ENCODE results near the gene EYA2. TPM values are rescaled to one million over a fixed set of nuclear protein-coding genes. Genes with fewer than 3 reads are reported as not detected.

Gene EYA2
- total RNA-seq, 1 donor: 17.7 TPM

DNA sequence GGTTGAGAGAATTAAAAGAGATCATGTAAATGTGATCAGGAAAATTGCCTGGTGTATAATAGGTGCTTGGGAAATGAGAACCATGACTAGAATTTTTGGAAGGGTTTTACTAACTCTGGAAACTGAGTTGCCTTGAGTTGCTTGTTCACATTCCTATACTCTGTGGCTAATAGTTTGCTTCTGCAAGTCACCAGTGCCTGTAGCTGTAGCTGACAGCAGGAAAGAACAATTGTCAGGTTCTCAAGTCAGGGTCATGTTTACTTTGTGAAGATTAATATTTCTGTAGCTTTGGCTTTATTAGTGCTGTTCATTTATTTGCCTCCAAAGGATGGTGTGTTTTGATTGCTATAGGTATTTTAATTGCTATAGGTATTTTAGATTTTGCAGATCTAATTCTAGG is 86.5 kb downstream of the EYA2 start:
- Histone ChIP-seq H3K36me3 (ENCODE audit: insufficient read depth, low read length) (no peaks in the 10 kb centered on the region), H4K20me1 (ENCODE audit: insufficient read depth, low read length) (no peaks in the 10 kb centered on the region)

GRCh38 chr20:46983466-46983865 is 88.8 kb downstream of the EYA2 start:
- H3K4me3 ChIP-seq (ENCODE audit: insufficient read depth, low read length): no peak overlapping the region
- H3K4me2 ChIP-seq (ENCODE audit: insufficient read depth, low read length): no peak overlapping the region
- H4K20me1 ChIP-seq (ENCODE audit: insufficient read depth, low read length): no peaks in the 10 kb centered on the region
- TF ChIP-seq CTCF (IDR thresholded peaks at IDR 0.05; ENCODE audit: extremely low read depth, low read depth, low read length): no peak
- H2AFZ ChIP-seq (ENCODE audit: low read length): no peak overlapping the region
- H3K36me3 ChIP-seq (ENCODE audit: insufficient read depth, low read length): no peaks in the 10 kb centered on the region
- peaks cover 8% of the 10 kb centered on the region for H3K4me1 ChIP-seq (ENCODE audit: insufficient read depth, low read length)
- no peak for DNase-seq (ENCODE audit: insufficient read length, low spot score, missing footprints)
- no peaks in the 10 kb centered on the region for H3K27me3 ChIP-seq (ENCODE audit: insufficient read depth, low read length)
- no peaks in the 10 kb centered on the region for H3K9me3 ChIP-seq (ENCODE audit: low read depth, low read length)
- no peak overlapping the region for H3K27ac ChIP-seq (ENCODE audit: low read depth, low read length)
- H3K79me2 ChIP-seq (ENCODE audit: insufficient read depth, low read length): no peaks in the 10 kb centered on the region

More for the DNA sequence above, 86.5 kb downstream of the EYA2 start:
- no peaks in the 10 kb centered on the region for H3K79me2 ChIP-seq (ENCODE audit: insufficient read depth, low read length)
- H2AFZ ChIP-seq (ENCODE audit: low read length): no peak overlapping the region
- peaks cover 8% of the 10 kb centered on the region for H3K4me1 ChIP-seq (ENCODE audit: insufficient read depth, low read length)
- H3K27me3 ChIP-seq (ENCODE audit: insufficient read depth, low read length): no peaks in the 10 kb centered on the region
- no peaks in the 10 kb centered on the region for H3K9me3 ChIP-seq (ENCODE audit: low read depth, low read length)
- no peak for DNase-seq (ENCODE audit: insufficient read length, low spot score, missing footprints)
- H3K27ac ChIP-seq (ENCODE audit: low read depth, low read length): no peak overlapping the region
- H3K4me3 ChIP-seq (ENCODE audit: insufficient read depth, low read length): no peak overlapping the region
- H3K4me2 ChIP-seq (ENCODE audit: insufficient read depth, low read length): no peak overlapping the region
- TF ChIP-seq CTCF (IDR thresholded peaks at IDR 0.05; ENCODE audit: extremely low read depth, low read depth, low read length): no peak

GRCh38 chr20:46984405-46984804 is 89.8 kb downstream of the EYA2 start:
- Histone ChIP-seq H4K20me1 (ENCODE audit: insufficient read depth, low read length) (no peaks in the 10 kb centered on the region), H3K4me1 (ENCODE audit: insufficient read depth, low read length) (peaks cover 8% of the 10 kb centered on the region), H3K9me3 (ENCODE audit: low read depth, low read length) (no peaks in the 10 kb centered on the region), H3K27ac (ENCODE audit: low read depth, low read length) (no peak overlapping the region), H3K79me2 (ENCODE audit: insufficient read depth, low read length) (no peaks in the 10 kb centered on the region), H3K27me3 (ENCODE audit: insufficient read depth, low read length) (no peaks in the 10 kb centered on the region), H3K36me3 (ENCODE audit: insufficient read depth, low read length) (no peaks in the 10 kb centered on the region), H2AFZ (ENCODE audit: low read length) (no peak overlapping the region), H3K4me3 (ENCODE audit: insufficient read depth, low read length) (no peak overlapping the region), H3K4me2 (ENCODE audit: insufficient read depth, low read length) (no peak overlapping the region)
- no peak for DNase-seq (ENCODE audit: insufficient read length, low spot score, missing footprints)
- no peak for TF ChIP-seq CTCF (IDR thresholded peaks at IDR 0.05; ENCODE audit: extremely low read depth, low read depth, low read length)

DNA sequence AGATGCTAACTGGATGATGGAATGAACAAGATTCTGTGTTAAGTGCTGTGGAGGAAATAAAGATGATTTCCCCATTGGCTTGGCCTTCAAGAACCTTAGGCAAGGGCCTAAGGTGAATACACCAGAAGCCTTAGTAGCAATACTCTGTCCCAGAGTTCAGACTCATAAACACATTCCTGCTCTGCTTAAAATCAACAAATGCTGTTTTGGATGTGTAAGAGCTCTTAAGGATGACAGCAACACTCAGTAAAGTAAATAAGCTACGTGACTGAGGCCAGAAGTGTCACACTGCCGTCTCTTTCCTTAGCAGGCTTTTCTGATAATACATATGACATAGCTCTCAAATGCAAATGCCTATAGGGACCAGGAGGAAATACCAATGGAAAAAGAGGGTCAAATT is 90.6 kb downstream of the EYA2 start:
- Histone ChIP-seq H3K4me1 (ENCODE audit: insufficient read depth, low read length) (peaks cover 8% of the 10 kb centered on the region), H3K79me2 (ENCODE audit: insufficient read depth, low read length) (no peaks in the 10 kb centered on the region), H4K20me1 (ENCODE audit: insufficient read depth, low read length) (no peaks in the 10 kb centered on the region), H3K36me3 (ENCODE audit: insufficient read depth, low read length) (no peaks in the 10 kb centered on the region), H3K4me2 (ENCODE audit: insufficient read depth, low read length) (no peak overlapping the region), H3K27me3 (ENCODE audit: insufficient read depth, low read length) (no peaks in the 10 kb centered on the region), H3K27ac (ENCODE audit: low read depth, low read length) (no peak overlapping the region), H3K9me3 (ENCODE audit: low read depth, low read length) (no peaks in the 10 kb centered on the region), H2AFZ (ENCODE audit: low read length) (no peak overlapping the region), H3K4me3 (ENCODE audit: insufficient read depth, low read length) (no peak overlapping the region)
- DNase-seq (ENCODE audit: insufficient read length, low spot score, missing footprints): no peak
- TF ChIP-seq CTCF (IDR thresholded peaks at IDR 0.05; ENCODE audit: extremely low read depth, low read depth, low read length): no peak
